HuH-7.5 (cell line): ENCODE results near the gene NSG1.

ENCODE experiments used
- DNase-seq: peaks from one replicate; pipeline ENCODE4 v3.0.0; 2011; ENCODE audit warnings: low spot score

NSG1 gene

DNA sequence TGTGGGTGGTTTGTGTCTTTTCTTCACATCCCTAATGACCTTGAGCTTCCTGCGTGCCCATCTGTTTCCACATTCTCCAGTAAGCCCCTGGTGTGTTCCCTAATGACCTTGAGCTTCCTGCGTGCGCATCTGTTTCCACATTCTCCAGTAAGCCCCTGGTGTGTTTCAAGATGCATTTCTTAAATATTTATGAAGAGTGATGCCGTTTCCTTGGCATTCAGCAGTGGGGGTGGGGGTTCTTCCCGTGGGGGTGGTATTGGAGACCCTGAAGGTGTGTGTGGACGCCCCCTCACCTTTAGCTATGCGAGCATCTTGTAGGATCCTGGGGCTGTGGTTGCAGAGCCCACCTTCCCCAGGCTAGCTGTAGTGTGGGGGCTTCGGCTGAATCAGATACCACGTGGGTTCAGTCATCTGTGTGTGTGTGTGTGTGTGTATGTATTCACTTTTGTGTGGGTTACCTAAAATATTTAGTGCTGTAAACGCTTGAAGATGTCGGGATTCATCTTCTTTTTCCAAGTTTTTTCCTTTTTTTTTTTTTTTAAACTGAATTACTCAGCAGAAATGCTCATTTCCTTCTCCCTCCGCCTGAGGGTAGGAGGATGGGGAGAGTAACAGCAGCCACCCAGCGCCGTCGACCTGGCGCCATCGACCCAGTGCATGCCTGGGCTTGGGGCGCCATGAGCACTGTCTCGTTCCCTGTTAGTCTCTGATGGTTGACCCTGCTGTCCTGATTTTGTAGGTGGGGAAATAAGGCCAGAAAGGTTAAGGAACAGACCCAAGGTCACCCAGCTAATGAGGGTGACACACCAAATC lies 9.9 kb downstream of the NSG1 start:
- DNase-seq, result no peak

DNA sequence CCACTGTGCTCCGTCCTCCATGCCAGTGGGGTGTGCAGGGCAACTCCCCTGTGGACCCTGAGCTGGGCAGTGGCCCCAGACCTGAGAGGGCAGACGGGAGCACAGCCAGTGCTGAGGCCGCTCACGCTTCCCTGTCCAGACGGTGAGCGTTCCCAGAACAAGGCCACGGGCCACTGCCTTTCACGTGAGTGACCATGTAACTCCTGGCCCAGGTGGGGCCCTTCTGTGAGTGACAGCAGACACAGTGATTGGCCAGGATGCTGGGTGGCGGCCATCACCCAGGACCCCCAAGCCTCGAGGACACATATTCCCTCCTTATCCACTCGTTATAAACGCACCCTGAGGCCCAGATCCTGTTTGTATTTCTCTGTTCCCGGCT lies 10.5 kb downstream of the NSG1 start:
- DNase-seq, result no peak

- no peak for DNase-seq
Measured at GRCh38 chr4:4398430-4398829, 11.5 kb downstream of the NSG1 start.

DNA sequence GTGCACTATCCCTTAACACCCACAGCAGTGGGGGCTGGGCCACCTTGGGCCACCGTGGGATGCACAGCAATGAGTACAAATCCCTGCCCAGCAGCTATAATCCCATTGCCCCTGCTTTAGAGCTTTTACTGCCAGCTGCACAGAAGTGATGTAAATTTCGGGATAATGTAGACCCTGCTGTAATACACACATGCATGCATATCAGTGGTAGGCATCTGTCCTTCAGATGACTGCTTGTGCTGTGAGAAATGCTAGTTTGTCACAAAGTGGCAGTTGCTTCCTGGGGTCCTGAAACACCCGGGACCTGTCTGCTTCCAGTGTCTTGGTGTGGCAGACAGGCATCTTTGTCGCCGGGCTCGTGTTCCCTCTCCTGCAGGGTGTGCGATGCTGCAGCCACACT lies 14.1 kb downstream of the NSG1 start:
- DNase-seq, result no peak

GRCh38 chr4:4402966-4403365 lies 16.1 kb downstream of the NSG1 start:
- DNase-seq, result no peak

- DNase-seq, result no peak
Measured at GRCh38 chr4:4405358-4405962, 18.6 kb downstream of the NSG1 start.

DNA sequence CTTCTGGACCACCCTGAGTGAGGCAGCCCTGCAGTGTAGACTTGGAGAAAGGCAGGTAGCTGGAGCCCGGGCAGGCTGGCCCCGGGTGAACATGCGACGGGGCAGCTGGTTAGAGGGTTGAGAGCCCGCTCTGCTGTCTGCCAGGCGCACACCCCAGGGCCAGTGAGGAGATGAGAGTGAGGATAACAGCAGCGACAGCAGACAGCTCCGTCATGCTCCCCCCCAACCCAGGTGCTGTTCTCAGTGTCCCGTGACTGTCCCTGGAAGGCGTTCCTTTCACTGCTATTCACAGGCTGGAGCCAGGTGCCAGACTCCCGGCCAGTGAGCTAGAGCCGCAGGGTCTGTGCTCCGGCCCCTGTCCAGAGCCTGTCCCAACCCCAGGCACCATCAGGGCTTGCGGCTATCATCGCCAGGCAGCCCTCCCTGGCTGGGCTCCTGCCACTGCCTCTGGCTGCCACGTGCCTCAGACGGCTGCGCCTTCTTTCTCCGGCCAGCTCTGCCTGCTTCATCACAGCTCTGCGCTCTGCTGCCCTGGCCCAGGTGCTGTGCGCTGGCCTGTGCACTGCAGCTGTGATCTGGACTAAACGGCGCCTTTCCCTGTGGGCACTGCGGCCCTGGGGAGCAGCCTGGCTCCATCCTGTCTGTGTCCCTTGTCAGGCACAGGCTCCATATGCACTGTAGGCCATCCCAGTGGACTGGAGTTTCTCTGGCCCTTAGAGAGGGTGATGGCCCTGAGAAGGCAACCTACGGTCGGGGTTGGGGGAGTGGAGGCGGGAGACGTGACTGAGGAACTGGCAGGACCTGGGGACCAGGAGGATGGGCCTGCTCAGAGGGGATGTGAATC lies 19.8 kb downstream of the NSG1 start:
- no peak for DNase-seq

DNA sequence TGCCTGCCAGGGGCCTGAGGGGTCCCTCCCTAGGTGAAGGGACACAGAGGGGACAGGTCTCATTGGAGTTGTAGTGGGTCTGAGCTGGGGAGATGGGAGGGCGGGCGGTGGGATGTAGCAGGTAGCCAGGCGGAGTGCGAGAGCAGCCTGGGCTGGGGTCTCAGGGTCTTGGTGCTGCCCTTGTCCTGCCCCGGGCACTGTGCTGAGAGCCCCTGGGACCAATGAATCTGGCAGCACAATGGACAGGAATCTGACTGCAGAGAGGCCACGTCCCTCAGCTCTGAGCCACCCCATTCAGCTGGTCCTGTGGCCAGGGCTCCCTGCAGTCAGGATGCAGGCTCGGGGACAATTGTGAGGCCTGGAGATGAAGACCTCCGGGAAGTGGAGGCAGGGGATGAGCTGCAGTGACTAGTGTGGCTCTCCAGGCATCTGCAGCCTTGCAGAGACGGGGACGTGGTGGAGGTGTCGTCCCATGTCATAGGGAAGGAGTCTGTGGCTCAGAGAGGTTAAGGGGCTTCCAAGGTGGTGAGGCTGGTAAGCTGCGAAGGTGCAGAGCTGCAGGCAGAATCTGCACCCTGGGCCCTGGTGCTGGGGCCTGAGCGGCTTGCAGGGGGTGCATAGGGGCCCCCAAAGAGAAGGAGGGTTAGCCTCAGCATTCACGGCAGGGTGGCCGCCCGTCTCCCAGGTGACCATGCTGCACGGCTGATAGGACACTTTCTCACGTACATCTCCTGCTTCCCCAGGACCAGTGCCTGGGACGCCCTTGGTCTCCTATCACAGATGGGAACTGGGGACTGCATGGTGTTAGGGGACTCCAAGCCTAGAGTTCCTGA lies 20.6 kb downstream of the NSG1 start:
- DNase-seq, result no peak

- no peak for DNase-seq
Measured at GRCh38 chr4:4408132-4408523, 21.2 kb downstream of the NSG1 start.

- no peak for DNase-seq
Measured at GRCh38 chr4:4408576-4409335, 21.9 kb downstream of the NSG1 start.

GRCh38 chr4:4409416-4410115 lies 22.7 kb downstream of the NSG1 start:
- no peak for DNase-seq

- no peak for DNase-seq
Measured at GRCh38 chr4:4410271-4410670, 23.4 kb downstream of the NSG1 start.

- DNase-seq, result no peak
Measured at GRCh38 chr4:4411906-4412305, 25.0 kb downstream of the NSG1 start.

DNA sequence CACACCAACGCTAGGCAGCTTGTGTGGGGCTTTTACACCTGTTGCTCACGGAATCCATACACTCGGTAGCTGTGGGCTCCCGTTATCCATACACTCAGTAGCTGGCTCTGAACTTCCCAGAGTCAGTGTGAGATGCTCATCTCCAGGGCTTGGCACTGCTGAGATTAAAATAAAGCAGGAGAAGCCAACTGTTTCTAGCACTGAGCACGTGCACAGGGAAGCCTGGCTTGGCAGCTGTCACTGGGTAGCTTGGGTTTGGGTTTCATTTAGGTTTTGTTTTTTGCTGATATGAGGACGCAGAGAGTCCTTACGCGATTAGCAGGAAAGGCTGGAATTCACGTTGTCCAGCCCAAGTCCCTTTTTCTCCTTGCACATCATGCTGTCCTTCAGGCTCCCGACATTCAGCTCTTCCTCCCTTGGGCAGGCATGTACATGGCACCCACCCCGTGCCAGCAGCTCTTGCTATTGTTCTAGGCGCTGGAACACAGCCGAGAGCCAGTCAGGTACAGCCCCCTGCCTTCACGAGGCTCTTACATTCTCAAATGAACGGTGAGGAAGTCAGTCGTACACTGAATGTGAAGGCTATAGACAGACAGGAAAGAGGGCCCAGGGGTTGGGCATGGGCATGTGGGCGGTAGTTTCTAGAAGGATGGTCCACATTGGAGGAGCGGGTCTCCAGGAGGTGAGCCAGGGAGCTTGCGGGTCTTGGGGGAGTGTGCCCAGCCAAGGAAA lies 25.9 kb downstream of the NSG1 start:
- DNase-seq, result no peak

- no peak for DNase-seq
Measured at GRCh38 chr4:4413373-4413725, 26.4 kb downstream of the NSG1 start.

DNA sequence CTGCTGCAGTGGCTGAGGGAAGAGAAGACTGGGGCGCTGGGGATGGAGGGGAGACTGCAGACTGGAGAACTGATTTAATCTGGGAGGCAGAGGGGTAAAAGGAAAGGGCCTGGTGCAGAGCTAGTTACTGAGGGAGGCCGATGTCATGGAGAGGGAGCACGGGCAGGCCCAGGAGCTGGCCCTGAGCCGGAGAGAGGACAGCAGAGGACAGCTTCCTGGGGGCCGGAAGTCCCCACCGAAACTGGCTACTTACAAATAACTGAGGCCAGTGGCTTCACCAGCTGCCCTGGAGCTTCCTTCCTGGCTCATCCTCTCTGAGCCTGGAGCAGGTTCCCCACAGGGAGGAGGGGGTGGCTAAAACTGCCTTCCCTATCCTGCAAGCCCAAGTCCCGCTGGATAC lies 26.9 kb downstream of the NSG1 start:
- DNase-seq, result no peak

GRCh38 chr4:4415107-4415805 lies 28.4 kb downstream of the NSG1 start:
- no peak for DNase-seq

DNA sequence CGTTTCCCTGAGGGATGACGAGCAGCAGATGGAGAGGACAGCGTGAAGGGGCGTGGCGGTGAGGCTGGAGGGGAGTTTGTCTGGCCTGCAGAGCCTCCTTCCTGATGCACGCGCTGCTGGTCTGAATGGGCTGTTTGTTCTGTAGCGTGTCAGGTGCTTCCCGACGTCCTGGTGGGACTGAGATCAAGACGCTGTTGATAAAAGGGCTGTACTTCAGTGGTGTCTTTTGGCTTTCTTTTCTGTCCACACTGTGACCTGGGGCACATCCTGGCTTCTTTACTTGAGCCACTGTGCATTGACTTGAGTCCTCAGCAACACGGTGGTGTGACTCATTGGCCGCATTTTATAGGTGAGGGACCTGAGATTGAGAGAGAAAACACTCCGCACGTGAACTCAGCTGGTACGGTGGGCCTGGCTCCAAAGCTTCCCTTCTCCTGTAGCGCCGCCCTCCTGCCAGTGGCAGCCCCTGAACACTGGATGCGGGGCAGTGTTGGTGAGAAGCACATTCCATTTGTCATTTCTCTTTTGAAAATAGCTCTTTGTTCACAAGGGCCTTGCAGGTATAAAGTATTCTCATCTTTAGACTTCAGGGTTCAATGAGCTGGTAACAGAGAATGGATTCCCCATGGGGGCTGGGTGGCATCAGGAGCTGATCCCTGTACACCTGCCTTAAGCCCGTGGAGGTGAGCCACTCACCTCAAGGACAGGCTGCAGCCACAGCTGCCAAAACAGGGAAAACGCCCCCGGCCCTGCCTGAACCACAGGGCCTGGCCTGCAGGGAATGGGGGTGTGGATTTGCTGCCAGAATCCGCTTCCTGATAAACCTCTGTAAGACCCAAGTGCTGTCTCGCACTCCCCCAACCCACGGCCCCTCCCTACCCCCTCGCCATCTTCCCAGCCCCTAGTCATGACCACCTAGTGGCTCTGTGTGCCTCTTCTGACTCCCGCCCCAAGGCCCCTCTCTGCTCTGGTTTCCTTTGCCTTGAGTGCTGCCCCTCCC lies 29.2 kb downstream of the NSG1 start:
- DNase-seq, result no peak
